Brain pericyte (primary cell): ENCODE data around the gene GP2.
"Not testable (repeated sequence)": the region's sequence is repeated elsewhere in the genome, so short reads cannot be mapped to it uniquely, and the experiment has no call there.

ENCODE experiments used
- DNase-seq: peaks from one replicate; pipeline ENCODE4 v3.0.0-alpha.2; 2012; ENCODE audit warnings: low read depth, low spot score

The GP2 gene

GRCh38 chr16:20325005-20325404 lies 2.3 kb downstream of the GP2 start:
- DNase-seq = no peak

- no peak for DNase-seq
Measured at GRCh38 chr16:20323591-20324117, 3.7 kb downstream of the GP2 start.

GRCh38 chr16:20322696-20323095 lies 4.6 kb downstream of the GP2 start:
- no peak for DNase-seq

- DNase-seq = no peak
Measured at GRCh38 chr16:20321671-20322070, 5.6 kb downstream of the GP2 start.

GRCh38 chr16:20321051-20321450 lies 6.3 kb downstream of the GP2 start:
- DNase-seq = not testable (repeated sequence)

- DNase-seq = no peak
Measured at GRCh38 chr16:20320592-20320991, 6.7 kb downstream of the GP2 start.

GRCh38 chr16:20320178-20320577 lies 7.1 kb downstream of the GP2 start:
- no peak for DNase-seq

- DNase-seq = no peak
Measured at GRCh38 chr16:20319406-20319805, 7.9 kb downstream of the GP2 start.

GRCh38 chr16:20318437-20318836 lies 8.9 kb downstream of the GP2 start:
- no peak for DNase-seq

GRCh38 chr16:20318006-20318405 lies 9.3 kb downstream of the GP2 start:
- DNase-seq = no peak

- DNase-seq = no peak
Measured at GRCh38 chr16:20317117-20317516, 10.2 kb downstream of the GP2 start.

GRCh38 chr16:20316715-20317114 lies 10.6 kb downstream of the GP2 start:
- DNase-seq = no peak

GRCh38 chr16:20315764-20316163 lies 11.5 kb downstream of the GP2 start:
- DNase-seq = no peak

- DNase-seq = no peak
Measured at GRCh38 chr16:20314575-20314974, 12.7 kb downstream of the GP2 start.

- no peak for DNase-seq
Measured at GRCh38 chr16:20313741-20314140, 13.6 kb downstream of the GP2 start.

GRCh38 chr16:20312536-20313095 lies 14.7 kb downstream of the GP2 start:
- DNase-seq = not testable (repeated sequence)

- no peak for DNase-seq
Measured at GRCh38 chr16:20311548-20311947, 15.8 kb downstream of the GP2 start.

- DNase-seq = no peak
Measured at GRCh38 chr16:20310421-20311395, 16.6 kb downstream of the GP2 start.

- no peak for DNase-seq
Measured at GRCh38 chr16:20309786-20310185, 17.5 kb downstream of the GP2 start.

- no peak for DNase-seq
Measured at GRCh38 chr16:20308801-20309590, 18.3 kb downstream of the GP2 start.

GRCh38 chr16:20308266-20308665 lies 19.0 kb downstream of the GP2 start:
- no peak for DNase-seq

- no peak for DNase-seq
Measured at GRCh38 chr16:20307791-20308190, 19.5 kb downstream of the GP2 start.
